SKM-1 treated with dmso at 0.1 percent for 144 hours (cell line): ENCODE data around the gene HMGN5.

Source experiments
- DNase-seq: peaks from one replicate; lab custom pipeline; 2025; ENCODE audit not compliant: unreplicated experiment; lab: John Stamatoyannopoulos, UW

HMGN5 gene

GRCh38 chrX:81201671-81202455 is at the start of gene HMGN5, which contains the start of gene SH3BGRL:
HMGN5 (minus strand) TSS chrX:81201913; CDS start chrX:81121549, 80,364 bp downstream.
SH3BGRL (plus strand) TSS chrX:81202102; CDS start chrX:81202201, 99 bp downstream.
- DNase-seq = peak; percentile 91

GRCh38 chrX:81241753-81242152 is 40.0 kb upstream of the HMGN5 start:
- DNase-seq = no peak

- DNase-seq = no peak
Measured at GRCh38 chrX:81240701-81241331, 39.1 kb upstream of the HMGN5 start.

GRCh38 chrX:81238166-81238565 is 36.5 kb upstream of the HMGN5 start:
- DNase-seq = no peak

- DNase-seq = no peak
Measured at GRCh38 chrX:81237516-81237915, 35.8 kb upstream of the HMGN5 start.

GRCh38 chrX:81232218-81232617 is 30.5 kb upstream of the HMGN5 start:
- no peak for DNase-seq

GRCh38 chrX:81231476-81231875 is 29.8 kb upstream of the HMGN5 start:
- DNase-seq = no peak

GRCh38 chrX:81229901-81230300 is 28.2 kb upstream of the HMGN5 start:
- no peak for DNase-seq

GRCh38 chrX:81229229-81229628 is 27.5 kb upstream of the HMGN5 start:
- DNase-seq = no peak

GRCh38 chrX:81215685-81216084 is 14.0 kb upstream of the HMGN5 start:
- DNase-seq = no peak

- no peak for DNase-seq
Measured at GRCh38 chrX:81208916-81209315, 7.2 kb upstream of the HMGN5 start.

- no peak for DNase-seq
Measured at GRCh38 chrX:81206476-81206875, 4.8 kb upstream of the HMGN5 start.

- no peak for DNase-seq
Measured at GRCh38 chrX:81205551-81205950, 3.8 kb upstream of the HMGN5 start.

- DNase-seq = no peak
Measured at GRCh38 chrX:81202943-81203342, 1.2 kb upstream of the HMGN5 start.

- DNase-seq = no peak
Measured at GRCh38 chrX:81202456-81202819, 725 bp upstream of the HMGN5 start.

GRCh38 chrX:81201071-81201470 is 642 bp downstream of the HMGN5 start:
- DNase-seq = no peak

GRCh38 chrX:81195712-81196111 is 6.0 kb downstream of the HMGN5 start:
- DNase-seq = peak; percentile 6

- DNase-seq = no peak
Measured at GRCh38 chrX:81195259-81195658, 6.5 kb downstream of the HMGN5 start.

- peak; percentile 10 for DNase-seq
Measured at GRCh38 chrX:81174286-81174685, 27.4 kb downstream of the HMGN5 start.

- DNase-seq = no peak
Measured at GRCh38 chrX:81168391-81168790, 33.3 kb downstream of the HMGN5 start.

GRCh38 chrX:81121513-81122363 is 80.0 kb downstream of the HMGN5 start:
- DNase-seq = peak; percentile 86

GRCh38 chrX:81120936-81121371 is 80.8 kb downstream of the HMGN5 start:
- DNase-seq = peak; percentile 50
